HTR-8/SVneo (cell line): ENCODE data around the gene CHRNA4.

ENCODE experiments used
- DNase-seq: peaks from one replicate; pipeline ENCODE4 v3.0.0; 2011; ENCODE audit warnings: low spot score, mixed read lengths; ENCODE audit not compliant: insufficient read length
- FAIRE-seq: peaks from 2 replicates; lab custom pipeline; 2011; peaks lifted over from hg19 to GRCh38; lab: Jason Lieb, UNC

Gene CHRNA4

GRCh38 chr20:63360850-63361518 is at the start of gene CHRNA4:
Gene CHRNA4 (minus strand): TSS chr20:63361349. CDS start chr20:63361165, 184 bp downstream.
- FAIRE-seq = no peak
- DNase-seq = peak; percentile 48

- DNase-seq (no peak), FAIRE-seq (no peak)
Observed at GRCh38 chr20:63409834-63410435, 48.8 kb upstream of the CHRNA4 start.

GRCh38 chr20:63409066-63409833 is 48.1 kb upstream of the CHRNA4 start:
- FAIRE-seq = peak; percentile 93
- no peak for DNase-seq

GRCh38 chr20:63408684-63409046 is 47.5 kb upstream of the CHRNA4 start:
- FAIRE-seq (no peak), DNase-seq (no peak)

GRCh38 chr20:63407928-63408683 is 47.0 kb upstream of the CHRNA4 start:
- FAIRE-seq = no peak
- DNase-seq = no peak

- DNase-seq = no peak
- no peak for FAIRE-seq
Observed at GRCh38 chr20:63406617-63407245, 45.6 kb upstream of the CHRNA4 start.

GRCh38 chr20:63406011-63406410 is 44.9 kb upstream of the CHRNA4 start:
- DNase-seq (no peak), FAIRE-seq (no peak)

GRCh38 chr20:63405102-63405730 is 44.1 kb upstream of the CHRNA4 start:
- no peak for FAIRE-seq
- no peak for DNase-seq

GRCh38 chr20:63404129-63405085 is 43.3 kb upstream of the CHRNA4 start:
- DNase-seq (no peak), FAIRE-seq (no peak)

GRCh38 chr20:63403403-63404105 is 42.4 kb upstream of the CHRNA4 start:
- FAIRE-seq = peak; percentile 99
- no peak for DNase-seq

- FAIRE-seq (no peak), DNase-seq (no peak)
Observed at GRCh38 chr20:63402860-63403220, 41.7 kb upstream of the CHRNA4 start.

- FAIRE-seq (no peak), DNase-seq (no peak)
Observed at GRCh38 chr20:63402181-63402859, 41.2 kb upstream of the CHRNA4 start.

GRCh38 chr20:63401384-63402110 is 40.4 kb upstream of the CHRNA4 start:
- DNase-seq (no peak), FAIRE-seq (peak; percentile 84)

- FAIRE-seq = no peak
- DNase-seq = no peak
Observed at GRCh38 chr20:63400486-63401210, 39.5 kb upstream of the CHRNA4 start.

- FAIRE-seq = no peak
- no peak for DNase-seq
Observed at GRCh38 chr20:63399596-63400375, 38.6 kb upstream of the CHRNA4 start.
